ENCODE measurements around the gene CDH23.

Gene CDH23

DNA sequence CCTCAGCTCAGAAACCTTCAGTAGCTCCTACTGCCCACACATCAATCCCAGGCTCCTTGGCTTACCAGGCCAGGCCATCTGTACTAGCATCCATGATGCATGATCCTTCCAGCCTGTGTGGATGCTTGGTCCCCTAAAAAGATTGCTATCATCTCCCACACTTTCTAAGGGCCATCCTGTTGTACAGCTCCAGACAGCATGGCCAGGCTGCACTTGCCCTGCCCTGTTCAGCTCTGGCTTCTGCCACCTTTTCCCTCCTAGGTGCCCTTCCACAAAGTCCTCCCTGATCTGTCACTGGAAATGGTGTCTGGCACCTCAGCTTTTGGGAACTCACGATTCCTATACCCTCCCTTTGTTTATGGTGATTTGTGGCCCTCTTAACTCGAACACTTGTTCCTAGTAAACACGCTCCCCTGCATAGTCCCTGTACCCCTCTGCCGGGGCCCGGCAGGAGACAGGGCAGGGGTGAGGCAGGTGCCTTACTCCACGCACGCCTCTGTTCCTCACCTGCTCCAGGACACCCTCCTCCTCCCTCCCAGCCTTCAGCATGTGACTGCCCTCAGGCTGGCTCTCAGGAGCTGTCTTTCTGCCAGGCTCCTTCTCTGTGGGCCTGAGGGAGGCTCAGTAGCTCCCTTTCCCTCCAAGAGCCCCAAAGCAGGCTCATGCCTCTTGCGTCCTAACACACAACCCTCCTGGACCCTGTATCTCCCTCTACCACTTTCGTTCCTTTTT, 71.8 kb downstream of the CDH23 start:
- no peak for DNase-seq

DNA sequence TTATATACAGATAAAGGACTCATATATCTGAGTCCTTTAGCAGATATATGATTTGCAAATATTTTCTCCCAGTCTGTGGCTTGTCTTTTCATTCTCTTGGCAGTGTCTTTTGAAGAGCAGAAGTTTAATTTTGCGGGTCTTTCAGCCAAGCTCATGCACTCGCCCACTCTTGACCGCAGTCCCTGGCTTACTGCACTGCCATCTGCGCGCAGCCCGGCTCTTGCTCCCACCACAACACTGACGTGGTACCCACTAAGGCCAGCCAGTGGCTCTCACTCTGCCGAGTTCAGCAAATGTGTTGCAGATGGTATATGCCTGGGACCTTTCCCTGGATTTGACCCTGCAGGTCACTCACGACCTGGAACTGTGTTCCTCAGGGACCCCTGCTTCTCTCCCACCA, 74.3 kb downstream of the CDH23 start:
- DNase-seq, result no peak

DNA sequence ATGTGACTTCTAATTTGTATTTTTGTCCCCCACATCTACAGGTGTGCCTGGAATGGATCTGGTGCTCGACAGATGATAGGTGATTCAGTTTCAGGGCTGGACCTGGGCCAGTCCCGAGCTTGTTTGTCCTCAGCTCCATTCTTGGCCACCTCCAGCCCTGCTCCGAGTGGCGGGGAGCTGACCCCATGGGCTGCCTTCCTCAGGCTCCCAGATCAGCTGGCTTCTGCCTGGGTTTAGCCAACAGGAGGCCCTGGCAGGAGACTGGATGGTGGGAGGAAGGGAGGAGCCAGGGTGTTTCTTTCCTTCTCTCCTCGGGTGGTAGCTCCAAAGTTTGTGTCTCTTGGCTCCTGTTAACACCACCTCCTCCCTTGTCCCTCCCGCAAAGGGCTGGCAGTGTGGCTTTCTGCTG, 75.2 kb downstream of the CDH23 start:
- no peak for DNase-seq

DNA sequence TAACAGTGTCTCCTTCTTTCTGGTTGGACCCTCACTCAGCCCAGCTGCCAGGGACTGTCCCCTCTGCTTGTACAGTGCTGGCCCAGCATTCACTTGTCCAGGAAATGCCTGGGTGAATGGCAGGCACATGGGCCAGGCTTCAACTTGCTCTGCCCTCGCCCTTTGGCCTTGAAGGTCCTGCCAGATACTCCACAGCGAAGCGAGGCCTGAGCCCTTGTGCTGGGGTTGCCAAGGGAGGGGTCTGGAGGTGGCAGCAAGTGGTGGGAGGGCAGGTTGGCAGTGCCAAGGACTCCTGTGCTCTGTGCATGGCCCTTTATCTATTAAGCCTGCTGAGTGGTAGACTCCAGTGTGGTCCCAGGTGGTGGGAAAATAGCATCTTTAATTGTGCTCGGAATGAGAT, 75.7 kb downstream of the CDH23 start:
- DNase-seq, result no peak

DNA sequence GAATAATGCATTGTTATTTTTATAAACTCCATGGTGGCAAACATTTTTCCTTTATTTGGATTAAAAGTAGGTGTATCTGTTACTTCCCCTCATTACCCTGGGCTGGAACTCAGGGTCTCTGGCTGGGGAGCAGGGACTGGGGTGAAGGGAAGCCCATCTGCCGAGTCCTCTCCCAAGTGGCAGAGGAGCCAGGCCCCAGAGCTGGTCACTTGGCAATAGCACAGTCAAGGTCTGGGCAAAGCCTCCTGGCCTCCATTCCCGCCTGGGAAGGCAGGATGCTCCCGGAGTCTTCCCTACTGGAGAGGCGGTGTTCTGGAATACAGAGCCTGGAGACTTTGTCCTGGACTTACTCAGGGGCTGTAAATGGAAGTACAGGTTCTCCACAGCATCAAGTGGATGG, 76.2 kb downstream of the CDH23 start:
- no peak for DNase-seq

DNA sequence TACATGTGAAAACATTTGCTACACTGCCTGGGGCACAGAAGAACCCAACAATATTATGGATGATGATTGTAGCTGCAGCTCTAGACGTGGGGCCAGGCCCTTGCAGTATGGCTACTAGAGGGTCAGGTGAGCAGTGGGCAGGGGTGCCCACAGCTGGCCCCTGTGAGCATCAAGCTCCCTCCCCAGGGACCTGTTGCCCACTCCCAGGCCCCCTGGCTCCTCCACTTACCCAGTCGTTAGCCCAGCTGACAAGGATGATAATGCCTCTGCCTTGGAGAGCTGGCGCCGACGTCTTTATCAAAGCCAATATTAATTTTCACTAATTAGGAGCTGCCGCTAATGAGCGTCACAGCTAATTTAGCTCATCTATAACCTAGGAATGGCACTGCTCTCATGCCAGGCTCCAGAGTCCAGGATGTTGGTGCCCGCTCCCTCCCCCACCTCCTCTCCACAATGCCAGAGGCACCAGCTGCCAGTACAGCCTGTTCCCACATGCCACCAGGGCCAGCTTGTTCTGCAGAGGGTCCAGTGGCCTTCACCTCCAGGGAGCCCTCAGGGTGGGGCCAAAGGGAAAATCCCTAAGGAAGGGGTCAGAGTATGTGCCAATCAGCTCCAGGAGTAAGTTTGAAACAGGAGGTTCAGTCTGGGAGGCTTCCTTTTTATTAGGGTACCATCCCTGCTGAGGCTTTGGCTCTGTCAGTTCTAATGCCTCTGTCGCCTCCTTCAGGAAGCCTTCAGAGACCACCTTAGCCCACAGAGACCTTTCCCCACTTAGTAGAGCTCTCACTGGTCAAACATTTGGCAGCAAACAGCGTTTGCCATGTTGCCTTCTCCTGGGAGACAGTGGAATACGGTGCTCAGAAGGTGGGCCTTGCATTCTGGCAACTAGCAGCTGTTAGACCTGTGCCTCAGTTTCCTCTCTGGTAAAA, 77.2 kb downstream of the CDH23 start:
- DNase-seq, result no peak

DNA sequence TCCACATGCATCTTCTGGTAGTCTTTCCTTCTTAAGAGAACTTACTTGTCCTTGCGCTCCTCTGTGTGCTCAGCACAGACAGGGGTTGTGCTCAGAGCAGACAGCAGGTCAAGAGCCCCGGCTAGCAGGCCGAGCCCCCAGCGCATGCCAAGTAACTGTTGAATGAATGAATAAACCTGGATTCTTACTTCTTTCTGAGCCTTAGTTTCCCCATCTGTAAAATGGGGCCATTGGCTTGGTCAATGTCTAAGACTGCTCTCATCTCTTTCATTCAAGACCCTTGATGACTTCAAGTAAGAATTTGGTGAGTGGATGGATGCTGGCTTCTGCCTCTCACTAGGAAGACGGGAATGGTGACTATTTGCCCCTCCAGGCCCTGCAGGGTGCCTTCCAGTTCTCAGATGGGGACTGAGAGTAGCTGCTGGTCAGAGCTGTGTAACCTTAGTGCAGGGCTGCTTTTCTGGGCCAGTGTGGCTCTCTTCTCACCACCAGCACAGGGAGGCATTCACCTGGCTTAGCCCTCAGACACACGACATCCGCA, 78.1 kb downstream of the CDH23 start:
- no peak for DNase-seq

DNA sequence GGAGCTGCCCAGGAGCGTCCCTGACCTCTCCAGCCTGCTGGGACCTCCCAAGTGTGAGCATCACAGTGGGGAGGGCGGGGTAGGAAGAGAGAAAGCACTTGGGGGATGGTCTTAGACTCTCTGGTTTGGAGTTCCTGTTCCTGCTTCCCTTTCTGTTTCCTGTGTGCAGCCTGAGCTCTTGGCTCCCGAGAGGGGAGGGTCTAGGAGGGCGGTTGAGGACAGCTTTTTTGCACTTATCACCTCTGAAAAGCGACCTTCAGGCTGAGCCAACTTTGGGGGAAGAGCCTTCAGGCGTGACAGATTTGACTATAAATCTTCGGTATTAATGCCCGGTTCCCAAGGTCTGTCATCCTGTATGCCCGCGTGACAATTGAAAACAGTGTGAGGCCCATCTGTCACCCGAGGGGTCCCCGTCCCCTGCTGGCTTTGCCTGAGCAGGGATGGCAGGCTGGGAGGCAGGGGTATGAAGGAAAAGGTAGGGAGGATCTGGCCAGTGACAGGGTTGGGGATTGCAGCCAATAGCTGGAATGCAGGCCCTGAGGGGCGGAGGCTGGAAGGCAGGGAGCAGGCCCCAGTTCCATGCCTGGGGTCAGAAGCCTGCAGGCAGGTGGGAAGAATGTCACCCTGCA, 78.6 kb downstream of the CDH23 start:
- peak; percentile 64 for DNase-seq

DNA sequence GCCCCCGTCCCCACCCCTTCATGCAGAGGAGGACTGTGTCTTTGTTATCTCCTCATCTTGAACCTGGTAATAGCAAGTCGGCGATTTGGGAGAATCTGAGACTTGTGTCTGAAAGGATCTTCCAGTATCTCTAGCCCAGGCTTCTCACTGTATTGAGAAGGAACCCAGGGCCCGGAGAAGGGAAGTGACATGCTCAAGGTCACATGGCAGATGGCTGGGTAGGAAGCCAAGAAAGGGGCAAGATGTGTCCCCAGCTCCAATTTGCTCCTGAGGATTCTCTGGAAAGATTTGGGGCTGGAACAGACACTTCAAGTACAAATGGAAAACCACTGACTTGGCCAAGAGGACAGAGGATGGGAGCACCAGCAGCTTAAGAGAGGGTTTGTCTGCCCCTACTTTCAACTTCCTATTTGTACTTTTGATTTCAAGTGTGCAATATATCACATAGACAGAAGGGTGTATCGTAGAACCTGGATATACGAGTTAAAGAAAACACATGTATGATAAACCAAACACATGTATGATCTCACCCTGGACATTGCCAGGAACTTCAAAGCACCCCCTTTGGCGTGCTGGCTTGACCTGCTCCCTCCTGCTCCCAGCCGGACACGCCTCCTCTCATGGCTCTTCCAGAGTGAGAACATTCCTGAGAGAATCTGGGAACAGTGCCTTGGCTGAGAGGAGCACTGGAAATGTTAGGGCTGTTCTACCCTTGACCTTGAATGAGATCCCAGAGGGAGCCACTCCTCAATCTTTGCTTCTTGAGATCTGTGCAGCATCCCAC, 79.7 kb downstream of the CDH23 start:
- no peak for DNase-seq

DNA sequence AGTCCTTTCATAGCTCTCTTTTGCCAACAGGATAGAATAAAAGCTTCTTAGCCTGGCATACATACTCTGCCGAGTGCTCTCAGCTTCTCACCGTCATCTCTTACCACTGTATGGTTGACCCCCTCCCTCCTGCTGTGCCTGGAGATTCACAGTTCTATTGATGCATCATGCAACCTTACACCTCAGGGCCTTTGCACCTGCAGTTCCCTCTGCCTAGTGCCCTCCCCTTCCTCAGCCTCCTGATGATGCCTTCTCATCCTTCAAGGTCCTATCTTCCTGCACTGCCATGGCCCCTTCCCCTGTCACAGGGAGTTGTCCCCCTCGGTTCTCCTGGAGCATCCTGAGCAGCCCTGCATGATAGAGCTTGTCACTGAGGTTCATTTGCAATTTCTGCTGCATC, 81.5 kb downstream of the CDH23 start:
- no peak for DNase-seq

DNA sequence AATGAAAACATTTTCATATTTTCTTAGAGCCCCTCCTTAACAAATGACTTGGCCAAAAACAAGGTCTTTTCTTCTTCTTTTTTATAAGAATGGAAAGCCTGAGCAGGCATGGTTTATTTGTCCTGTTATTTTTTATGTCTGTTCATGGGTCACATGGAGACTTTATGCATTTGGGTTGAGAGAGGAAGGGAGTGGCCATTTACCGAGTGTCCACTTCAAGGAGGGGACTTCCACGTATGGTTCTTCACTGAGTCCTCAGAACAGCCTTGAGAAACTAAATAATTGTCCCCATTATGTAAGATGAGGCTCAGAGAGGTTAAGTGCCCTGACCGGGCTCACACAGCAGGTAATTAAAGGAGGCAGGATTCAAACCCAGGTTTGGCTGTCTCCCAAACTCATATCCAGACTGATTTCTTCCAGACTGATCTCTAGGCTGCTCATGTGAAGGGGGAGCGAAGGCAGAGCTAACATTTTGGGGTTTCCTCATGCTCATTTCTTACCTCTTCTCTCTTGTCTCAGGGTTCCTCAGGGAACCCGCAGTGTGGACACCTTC, 82.2 kb downstream of the CDH23 start:
- no peak for DNase-seq

DNA sequence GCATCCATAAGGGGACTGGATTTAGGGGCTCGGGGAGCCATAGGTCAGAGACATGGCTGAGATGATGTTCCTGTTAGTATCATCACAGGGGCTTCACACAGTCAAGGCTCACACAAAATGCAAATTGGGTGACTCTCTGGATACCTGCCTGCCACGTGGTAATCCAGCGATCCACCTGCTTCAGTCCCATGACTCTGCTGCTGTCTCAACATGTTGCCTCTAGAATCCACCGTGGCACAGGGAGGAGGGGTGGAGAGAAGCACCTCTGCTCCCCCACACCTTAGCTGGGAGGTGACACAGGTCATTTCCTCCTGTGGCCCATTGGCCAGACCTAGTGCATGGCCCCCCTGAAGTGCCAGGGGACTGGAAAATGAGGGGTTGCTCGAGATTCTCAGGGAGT, 83.1 kb downstream of the CDH23 start:
- no peak for DNase-seq

DNA sequence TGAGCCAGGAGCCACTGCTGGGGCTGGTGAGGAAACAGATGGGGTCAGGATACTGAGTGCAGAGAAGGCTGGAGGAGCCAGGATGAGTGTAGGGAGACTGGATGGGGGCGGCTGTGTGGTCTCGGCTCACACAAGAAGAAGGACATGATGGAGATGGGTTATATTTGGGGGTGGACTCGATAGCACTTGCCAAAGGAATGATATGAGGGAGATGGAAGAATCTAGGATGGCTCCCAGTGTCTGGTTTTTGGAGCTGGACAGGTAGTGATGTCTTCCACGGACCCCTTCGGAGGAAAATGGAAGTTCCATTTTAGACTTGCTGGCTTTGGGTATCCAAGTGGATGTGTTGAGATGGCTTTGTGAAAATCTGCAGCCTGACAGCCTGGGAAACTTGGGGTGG, 83.9 kb downstream of the CDH23 start:
- no peak for DNase-seq

DNA sequence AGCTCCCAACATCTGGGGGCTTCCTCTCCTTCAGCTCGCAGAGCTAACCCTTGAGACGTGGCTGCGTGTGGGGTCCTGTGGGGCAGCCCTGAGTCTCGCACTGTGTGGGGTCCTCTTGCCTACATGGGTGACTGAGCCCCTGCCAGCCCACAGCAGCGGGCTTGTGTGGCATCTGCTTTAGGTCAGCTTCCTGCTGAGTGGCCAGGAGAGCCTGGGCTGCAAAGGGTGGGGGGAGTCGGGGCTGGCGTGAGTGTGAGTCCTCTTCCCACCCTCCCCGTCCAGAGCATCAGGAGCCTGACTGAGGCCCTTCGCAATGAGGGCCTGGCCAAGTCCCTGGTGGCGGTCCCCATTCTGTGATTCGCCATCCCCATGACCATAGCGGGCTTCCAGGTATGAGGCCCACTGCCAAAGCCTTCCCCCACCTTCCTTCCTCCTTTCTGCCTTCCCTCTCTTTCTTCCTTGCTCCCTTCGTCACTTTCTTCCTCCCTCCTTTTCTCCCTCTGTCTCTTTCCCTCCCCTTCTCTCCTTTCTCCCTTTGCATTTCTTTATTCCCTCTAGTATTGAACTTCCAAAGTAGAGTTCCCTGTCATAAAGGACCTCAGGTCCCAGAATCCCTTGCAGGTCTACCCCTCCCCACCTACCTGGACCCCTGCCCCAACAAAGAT, 85.2 kb downstream of the CDH23 start:
- DNase-seq, result no peak

DNA sequence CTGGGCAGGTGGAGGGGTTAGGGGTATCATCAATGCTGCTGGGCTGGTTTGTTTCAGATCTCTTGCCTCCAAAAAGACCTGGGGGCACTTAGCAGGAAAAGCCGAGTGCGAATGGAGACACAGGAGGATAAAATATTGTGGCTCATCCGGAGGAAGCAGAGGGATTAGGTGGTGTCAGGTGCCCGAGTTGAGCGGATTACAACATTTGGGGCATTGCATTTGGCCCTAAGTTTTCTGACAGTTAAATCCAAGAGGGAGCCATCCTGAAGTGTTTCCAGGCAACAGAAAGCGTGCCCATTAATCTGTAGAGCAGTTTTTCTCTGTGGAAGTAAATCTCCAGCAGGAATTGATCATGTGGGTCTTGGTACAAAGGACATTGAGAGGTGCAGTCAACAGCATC, 85.9 kb downstream of the CDH23 start:
- DNase-seq, result no peak

DNA sequence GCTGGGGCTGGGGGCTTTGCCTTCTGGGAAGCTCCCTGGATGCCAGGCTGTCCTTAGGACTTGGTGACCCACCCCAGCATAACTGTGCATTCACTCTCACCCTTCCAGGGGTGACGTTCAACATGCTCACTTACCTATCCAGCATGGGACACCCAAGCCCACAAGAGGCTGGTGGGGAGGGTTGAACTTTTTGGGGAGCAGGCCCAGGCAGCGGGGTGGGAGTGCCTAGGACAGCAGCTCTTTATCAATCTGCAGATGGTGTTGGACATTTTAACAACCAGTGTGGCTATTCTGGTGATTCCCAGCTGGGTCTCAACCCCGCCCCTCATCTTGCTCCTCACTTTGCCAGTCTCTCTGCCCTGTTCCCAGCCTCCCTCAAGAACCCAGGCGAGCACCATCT, 86.4 kb downstream of the CDH23 start:
- no peak for DNase-seq

DNA sequence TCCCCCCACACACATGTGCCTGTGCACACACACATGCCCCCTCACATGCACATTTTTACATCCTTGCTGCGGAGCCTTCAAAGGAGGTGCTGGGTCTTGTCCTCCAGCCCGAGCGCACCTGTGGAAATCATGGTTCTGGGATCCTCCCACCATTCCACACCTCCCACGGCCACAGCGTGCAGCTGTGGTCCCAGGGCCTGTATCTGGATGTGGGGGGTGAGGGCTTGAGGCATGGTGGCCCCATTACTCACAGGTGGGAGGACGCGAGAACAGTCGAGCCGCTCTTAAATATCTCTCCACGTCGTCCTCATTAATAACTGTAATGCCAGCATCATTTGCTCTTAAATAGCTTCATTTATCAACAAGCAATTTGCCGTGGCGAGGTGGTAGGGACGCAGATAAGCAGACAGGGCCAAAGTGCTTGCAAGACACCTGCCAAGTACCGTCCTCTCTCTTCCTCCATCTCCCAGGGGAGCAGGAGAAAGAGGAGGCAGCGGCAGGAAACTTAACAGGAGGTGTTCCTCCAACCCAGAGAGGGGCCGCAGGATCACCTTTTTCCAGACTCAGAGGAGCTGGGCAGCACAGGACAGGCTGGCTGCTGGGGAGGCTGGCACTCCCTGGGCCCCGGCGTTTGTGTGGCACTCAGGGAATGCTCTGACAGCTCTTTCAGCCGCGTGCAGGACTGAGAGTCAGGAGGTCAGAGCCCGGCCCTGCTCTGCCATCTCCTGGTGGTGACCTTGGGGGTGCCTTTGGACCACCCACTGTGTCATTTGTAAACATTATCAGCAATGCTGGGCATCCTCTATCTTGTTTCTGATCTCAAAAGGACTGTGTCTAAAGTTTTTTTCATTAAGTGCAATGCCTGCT, 87.4 kb downstream of the CDH23 start:
- no peak for DNase-seq

DNA sequence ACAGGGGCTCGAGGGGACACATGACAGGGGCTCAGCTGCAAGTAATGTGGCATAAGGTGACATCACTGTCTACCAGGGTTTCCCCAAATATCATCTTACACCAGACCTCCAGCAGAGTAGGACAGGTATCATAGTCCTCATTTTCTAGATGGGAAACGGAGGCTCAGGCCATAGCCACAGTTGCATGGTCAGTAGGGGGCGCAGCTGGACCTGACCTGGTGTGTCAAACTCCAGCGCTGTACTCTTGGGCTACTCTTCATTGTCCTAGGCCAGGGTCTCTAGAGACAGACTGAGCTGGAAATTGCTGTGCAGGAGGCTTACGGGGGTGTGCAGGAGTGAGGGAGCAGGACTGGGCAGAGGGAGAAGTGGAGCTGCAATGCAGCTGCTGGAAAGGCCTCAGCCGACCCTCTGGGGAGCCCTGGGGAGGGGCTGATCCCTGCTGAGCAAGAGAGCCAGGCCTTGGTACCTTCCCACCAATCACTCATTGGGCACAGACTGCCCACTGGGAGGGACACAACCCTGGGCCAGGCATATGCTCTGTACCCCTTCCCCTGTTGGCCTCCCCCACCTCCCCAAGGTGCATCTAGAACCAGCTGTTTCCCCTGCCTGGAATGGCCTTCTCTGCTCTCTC, 89.9 kb downstream of the CDH23 start:
- no peak for DNase-seq

DNA sequence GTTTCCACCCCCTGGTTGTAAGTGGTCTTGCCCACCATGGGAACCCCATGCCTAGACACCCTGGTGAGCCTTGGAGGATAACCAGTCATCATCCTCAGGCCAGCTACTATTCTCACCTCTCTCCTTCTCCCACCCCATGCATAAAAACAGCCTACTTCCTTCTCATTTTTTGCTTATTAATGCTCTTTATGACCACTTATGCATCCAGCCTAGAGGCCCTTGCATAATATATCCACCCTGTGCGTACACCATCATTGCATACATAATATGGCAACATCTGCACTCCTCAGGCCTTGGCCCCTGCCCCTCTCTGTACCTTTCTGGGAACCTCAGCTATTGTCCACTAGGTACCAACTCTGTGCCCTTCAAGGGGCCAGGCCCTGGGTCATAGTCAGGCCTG, 91.0 kb downstream of the CDH23 start:
- no peak for DNase-seq

DNA sequence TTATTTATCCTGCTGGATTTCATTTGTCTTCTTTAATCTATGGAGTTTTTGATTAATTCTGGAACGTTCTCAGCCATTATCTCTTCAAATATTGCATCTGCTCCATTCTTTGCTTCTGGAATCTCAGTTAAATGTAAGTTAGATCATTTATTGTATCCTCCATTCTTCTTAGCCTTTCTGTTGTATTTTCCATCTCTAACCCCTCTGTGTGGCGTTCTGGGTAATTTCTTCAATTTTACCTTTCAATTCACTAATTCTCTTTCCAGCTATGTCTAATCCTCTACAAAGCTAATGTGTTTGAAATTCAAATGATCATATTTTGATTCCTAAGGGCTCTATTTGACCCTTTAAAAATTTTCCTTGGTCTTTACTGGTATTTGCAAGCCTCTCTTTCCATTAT, 92.4 kb downstream of the CDH23 start:
- DNase-seq, result no peak

Data from NCI-H1417 treated with DMSO at 0.1 percent for 48 hours (cell line).